H1 (cell line): ENCODE results near the gene ZCCHC17. TPM values are rescaled to one million over a fixed set of nuclear protein-coding genes. Genes with fewer than 3 reads are reported as not detected.

Experiments
- HDAC2 ChIP-seq, 2 experiments: fragments of 300-600 bp in 1 of 2; sonication (generic) in 1 of 2; IDR thresholded peaks; 2 replicates each; pipeline ENCODE4 v1.6.1; 2011 to 2012; ENCODE audit warnings: low read depth in 2 of 2, low read length in 2 of 2, mild to moderate bottlenecking in 2 of 2, moderate library complexity in 2 of 2, borderline replicate concordance in 1 of 2, inconsistent platforms in 1 of 2
- NANOG ChIP-seq: IDR thresholded peaks from 2 replicates; pipeline ENCODE4 v1.6.1; 2011; ENCODE audit warnings: low read length, low read depth, mild to moderate bottlenecking, inconsistent platforms; ENCODE audit not compliant: insufficient read depth, poor library complexity, severe bottlenecking
- RXRA ChIP-seq: IDR thresholded peaks from 2 replicates; pipeline ENCODE4 v1.6.1; 2011; ENCODE audit warnings: low read depth, mild to moderate bottlenecking, low read length, moderate library complexity; ENCODE audit not compliant: insufficient read depth
- polyA plus RNA-seq, 7 experiments: library from polyadenylated mRNA; depleted of rRNA in 3 of 7; stranded (reverse) in 5 of 7; unstranded in 2 of 7; fragments of >200 nt in 5 of 7; fragments of 200-250 nt in 2 of 7; gene quantifications; 1 replicate in 5 of 7; 2 replicates in 1 of 7; 4 replicates in 1 of 7; pipeline versions ENCODE4 v1.2.1 to v1.2.3, GENCODE V29; 2011 to 2013; ENCODE audit warnings: missing spikeins in 2 of 7, mixed read lengths in 2 of 7
- total RNA-seq: library from RNA; stranded (reverse); fragmentation: NEBNext Ultra II Directional; extraction: Animal tissue kit (Norgen Biotek cat#: 25700); gene quantifications from 2 replicates; pipeline ENCODE4 v1.2.1, GENCODE V29; 2021

ZCCHC17 gene
- total and polyA plus RNA-seq, 2 of the 8 experiments (the other 6 are each of a cell fraction or from before 2014, with no cell fraction given): 51.6 to 59.3 TPM

DNA sequence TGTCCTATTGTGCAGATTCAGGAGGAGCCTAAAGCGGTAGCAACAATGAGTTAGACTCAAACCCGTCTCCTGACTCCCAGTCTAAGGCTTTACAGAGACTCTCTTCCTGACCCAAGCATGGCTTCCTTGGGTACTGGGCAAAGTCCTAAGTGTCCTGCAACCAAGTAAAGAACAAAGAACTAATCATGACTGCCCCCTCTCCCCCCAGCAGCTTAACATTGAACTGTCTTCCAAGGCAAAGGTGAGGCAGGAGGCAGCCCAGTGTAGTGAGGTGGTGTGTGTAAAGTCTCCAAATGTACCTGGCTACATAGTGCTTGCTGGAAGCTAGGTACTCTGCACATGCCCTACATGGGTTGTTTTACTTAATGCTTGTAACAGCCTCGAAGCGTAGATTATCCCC, 73.7 kb downstream of the ZCCHC17 start (continued):
- TF ChIP-seq NANOG (no peak), RXRA (no peak), HDAC2 (IDR thresholded peaks at IDR 0.05; ENCODE audit: borderline replicate concordance in 1 of 2, low read depth in 2 of 2, low read length in 2 of 2) (no peak)
